Hepatic stellate cell (primary cell): Measurements from ENCODE around the gene THBS1.

ENCODE experiments used
- DNase-seq: peaks from one replicate; pipeline ENCODE4 v3.0.0; 2011; ENCODE audit warnings: low spot score

THBS1 gene

GRCh38 chr15:39580485-39581241 lies at the start of gene THBS1:
Gene THBS1, plus strand, starts transcription at chr15:39581079. Its CDS starts 779 bp downstream, at chr15:39581858.
- DNase-seq = peak; percentile 91

GRCh38 chr15:39534996-39535395 lies 45.9 kb upstream of the THBS1 start:
- no peak for DNase-seq

GRCh38 chr15:39535466-39535865 lies 45.4 kb upstream of the THBS1 start:
- no peak for DNase-seq

- no peak for DNase-seq
These were observed 41.9 kb upstream of the THBS1 start for GRCh38 chr15:39538936-39539335.

DNA sequence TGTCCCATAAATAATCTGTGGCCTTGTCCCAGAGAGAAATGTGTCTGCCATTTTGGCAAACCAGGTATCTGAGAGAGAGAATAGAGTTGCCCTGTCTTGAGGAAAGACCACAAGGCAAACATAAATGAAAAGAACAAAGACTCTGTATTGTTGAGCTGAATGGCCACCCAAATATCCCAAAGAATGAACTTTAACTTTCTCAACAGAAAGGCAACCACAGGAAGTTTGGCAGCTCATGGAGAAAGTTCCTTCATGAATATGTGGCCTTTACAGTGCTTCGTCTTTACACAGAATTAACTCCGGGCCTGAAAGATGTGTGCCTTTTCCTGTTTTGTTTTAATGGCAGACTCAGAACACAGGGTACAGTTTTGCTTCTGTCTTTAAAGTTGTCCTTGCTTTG lies 41.4 kb upstream of the THBS1 start:
- DNase-seq = no peak

GRCh38 chr15:39539973-39540558 lies 40.8 kb upstream of the THBS1 start:
- DNase-seq = no peak

DNA sequence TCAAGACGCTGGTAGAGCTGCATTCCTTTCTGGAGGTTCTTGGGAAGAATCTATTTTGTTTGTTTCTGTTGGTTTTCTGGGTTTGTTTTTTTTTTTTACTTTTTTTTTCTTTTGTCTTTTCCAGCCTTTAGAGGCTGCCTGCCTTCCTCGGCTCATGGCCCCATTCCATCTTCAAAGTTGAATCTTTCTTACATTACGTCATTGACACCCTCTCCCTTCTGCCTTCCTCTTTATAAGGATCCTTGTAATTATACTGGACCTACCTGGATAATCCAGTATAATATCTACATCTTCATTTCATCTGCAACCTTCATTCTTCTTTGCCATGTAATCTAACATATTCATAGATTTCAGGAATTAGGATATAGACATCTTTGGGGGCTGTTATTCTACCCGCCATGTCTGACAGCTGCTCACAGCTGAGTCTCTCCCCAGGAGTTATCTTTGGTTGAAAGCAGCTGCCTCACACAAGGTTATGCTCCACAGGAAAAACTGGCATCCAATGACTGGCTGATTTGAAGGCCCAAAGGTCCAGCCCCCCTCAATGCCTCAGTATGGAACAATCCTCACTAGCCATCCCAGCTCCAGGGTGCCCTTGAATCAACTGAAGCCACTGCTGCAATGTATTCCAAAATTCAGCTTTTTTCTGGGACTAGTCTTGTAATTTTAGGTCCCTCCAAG lies 38.4 kb upstream of the THBS1 start:
- no peak for DNase-seq

- no peak for DNase-seq
These were observed 37.2 kb upstream of the THBS1 start for GRCh38 chr15:39543651-39544050.

- DNase-seq = no peak
These were observed 34.0 kb upstream of the THBS1 start for GRCh38 chr15:39546842-39547241.

DNA sequence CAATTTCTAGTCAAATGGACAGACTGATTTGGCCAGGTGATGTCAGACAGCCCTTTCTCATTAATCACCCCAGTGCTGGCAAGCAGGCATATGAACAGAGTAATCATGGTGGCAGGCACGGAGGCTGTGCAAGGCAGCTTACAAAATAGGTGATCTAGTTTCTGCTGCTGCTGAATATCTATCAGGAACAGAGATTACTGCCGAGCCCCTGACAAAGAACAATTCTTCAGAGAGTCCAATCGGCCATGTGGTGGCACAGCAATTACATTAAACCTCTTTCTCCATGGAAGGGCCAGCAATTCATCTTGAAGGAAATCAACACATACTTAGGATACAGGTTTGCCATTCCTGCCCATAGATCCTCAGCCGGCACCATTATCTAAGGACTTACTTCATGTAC lies 32.3 kb upstream of the THBS1 start:
- no peak for DNase-seq

DNA sequence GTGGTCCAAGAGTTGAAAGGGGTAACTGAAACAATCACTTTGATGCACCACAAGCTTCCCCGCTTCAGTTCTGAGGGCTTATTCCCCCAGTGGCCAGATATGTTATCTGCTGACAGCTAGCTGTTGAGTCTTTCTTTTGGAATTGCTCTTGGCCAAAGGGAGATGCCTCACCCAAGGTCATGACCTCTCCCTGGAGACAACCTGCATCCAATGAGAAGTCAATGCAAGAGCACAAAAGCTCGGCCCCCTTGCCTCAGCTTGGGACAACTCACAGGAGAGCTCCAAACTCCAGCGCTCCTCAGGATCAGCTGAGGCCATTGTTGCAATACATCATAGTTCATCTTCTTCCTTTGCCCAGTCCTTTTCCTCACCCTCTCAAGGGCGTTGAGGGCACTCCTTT lies 31.0 kb upstream of the THBS1 start:
- no peak for DNase-seq

DNA sequence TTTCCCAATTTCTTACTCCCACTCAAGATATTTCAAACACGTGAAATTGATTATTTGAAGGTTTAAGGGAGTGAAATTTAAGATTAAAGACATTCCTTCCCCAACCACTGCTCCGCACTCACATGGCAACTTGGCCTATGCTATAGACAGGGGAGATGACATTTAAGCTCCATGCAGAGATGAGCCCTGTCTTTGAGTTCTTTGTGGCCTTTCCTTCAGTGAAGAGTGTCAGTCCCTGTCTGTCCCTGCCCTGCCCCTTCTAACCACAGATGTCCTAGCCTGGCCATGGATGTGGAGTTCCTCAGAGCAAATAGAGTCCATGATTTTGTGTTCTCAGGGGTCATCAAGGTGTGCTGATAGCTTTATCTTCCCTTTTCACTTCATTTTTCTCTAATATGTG lies 29.4 kb upstream of the THBS1 start:
- no peak for DNase-seq

- no peak for DNase-seq
These were observed 28.3 kb upstream of the THBS1 start for GRCh38 chr15:39552556-39552955.

DNA sequence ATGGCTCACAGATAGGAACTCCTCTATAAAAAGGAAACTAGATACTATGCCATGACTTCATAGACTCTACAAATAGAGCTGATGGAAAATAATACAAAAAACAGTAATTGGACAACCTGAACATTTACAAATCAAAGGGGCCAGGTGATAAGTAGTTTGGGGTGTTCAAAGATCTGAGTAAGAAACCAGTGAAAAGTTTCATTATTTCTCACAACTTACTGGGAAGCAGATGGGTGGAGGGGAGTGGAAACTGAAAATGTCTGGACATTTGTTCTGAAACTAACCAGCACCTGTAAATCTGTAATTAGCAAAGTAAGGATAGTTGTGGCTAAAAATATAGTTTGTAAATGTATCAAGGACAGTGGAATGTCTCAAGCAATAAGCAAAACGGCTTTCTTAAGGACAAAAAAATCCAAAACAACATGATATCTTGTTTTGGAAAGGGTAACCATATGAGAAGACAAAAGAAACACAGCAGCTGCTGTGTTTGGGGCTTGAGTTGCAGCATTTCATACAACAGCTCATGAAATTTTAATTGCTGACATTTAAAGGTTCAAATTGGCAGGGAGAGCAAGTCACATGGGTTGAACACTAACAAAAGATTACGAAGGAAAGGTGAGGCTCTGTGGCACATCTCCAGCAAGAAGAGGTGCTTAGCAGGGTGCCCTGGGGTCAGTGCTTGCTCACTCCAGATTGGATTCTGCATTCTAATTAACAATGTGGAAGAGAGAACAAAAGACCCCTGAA lies 26.8 kb upstream of the THBS1 start:
- DNase-seq = no peak

GRCh38 chr15:39554746-39555387 lies 26.0 kb upstream of the THBS1 start:
- no peak for DNase-seq

DNA sequence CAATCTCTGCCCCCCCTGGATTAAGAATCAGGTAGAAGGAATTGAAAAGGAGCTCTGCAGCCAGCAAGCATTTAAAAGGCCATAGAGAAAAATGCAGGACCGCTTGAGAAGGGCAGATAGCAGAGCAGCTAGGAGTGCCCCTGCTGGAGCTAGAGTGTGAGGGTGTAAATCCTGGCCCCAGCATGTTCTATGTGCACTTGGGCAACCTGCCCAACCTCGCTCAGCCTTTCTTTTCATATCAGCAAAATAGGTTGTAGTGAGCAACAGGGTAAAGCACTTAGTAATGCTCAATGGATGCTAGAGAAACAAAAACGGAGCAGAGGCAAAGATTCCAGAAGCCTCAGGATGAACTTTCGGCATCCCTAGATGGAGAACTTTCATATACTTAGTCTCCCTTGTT lies 25.0 kb upstream of the THBS1 start:
- no peak for DNase-seq

DNA sequence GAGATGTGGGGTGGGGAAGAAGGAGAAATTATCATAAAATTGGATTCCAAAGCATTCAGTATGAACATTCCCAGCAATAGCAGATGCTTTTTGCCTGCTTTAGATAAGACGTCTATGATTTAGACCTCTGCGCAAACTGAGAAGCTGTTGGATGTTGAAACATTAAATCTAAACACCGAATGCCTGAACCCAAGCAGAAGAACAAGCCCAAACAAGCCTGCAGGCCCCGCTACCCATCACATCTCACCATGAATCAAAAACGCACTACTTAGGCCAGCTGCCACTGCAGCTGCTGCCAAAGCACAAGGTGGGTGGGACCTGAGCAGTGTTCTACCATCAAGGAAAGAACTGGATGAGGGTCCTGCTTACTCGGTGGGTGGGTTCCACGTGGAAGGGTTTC lies 24.4 kb upstream of the THBS1 start:
- no peak for DNase-seq

DNA sequence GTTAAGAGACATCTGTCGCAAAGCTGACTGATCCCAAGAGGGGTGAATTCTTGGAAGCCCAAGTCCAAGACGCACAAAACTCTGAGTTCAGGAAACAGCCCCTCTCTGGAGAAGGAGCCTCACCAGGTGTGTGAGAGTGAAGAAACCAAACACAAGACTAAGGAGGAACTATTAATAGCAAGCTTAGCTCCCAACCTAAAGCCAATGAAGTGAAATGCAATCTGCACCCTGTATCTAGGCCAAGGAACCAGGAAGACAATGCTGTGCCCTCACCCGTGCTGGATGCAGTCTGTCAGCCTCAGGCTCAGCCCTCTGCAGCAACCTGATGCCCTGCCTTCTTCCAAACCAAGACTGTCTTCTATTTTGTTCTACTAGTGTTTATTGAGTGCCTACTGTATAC lies 22.5 kb upstream of the THBS1 start:
- no peak for DNase-seq

DNA sequence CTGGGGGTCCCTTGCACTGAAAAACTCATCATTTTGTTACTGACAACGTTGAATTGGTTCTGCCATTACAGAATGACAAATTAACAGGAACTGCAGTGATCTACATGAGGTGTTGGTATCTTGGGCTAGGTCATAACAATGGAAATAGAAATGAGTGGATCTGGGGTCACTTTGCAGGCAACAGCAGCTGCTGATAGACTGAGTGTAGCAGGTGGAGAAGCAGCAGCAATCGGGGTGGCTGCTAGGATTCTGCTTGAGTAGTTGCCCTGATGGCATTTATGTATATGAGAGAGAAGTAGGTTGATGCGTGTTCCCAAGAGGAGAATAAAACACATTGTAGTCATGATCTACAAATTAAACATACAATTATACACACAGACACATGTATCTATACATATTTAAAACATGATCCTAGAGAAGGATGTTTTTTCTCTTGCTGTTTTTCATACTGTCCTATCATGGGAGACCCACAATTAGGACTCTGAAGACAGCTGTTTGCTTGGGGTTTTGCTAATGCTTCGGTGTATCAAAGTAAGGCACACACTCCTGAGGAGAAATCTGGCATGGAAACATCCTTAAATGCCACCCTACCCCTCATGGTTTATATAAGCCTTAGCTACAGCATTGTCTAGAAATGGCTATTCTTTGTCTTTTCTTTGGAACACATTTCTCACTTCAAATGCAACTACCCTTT lies 15.8 kb upstream of the THBS1 start:
- no peak for DNase-seq

DNA sequence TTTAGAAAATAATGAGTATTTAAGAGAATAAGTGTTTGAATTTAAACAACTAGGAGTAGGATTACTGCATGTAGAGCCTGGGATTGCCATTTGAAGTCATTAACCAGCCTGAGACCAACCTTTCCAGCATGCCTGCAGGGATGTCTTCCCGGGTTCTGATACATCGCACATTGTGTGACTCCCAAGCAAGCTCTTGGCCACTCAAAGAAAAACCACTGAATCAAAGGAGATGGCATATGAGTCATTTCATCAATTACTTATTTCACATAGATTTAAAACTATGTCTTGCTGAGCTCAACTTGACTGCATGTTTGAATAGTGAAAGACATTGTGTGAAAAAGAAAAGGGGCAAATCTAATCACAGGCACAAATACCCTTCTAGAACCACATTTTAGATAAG lies 15.0 kb upstream of the THBS1 start:
- no peak for DNase-seq

DNA sequence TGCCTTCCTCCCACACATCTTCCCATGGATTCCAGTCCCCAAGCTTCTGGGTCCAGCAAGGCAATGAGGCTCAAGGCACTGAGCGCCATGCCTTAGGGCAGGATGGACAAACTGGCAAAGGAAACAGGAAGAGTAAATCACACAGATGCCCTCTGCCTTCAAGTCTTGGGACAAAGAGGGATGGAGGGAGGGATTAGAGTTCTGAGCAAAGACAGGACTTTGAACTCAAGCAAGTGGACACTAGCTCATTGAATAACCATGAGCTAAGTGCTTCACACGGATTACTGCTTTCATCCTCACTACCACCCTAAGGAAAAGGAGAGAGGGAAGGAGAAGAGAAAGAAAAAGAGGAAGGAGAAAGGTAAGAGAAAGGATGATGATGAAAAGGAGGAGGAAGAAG lies 7.6 kb upstream of the THBS1 start:
- DNase-seq = no peak

- DNase-seq = no peak
These were observed 7.0 kb upstream of the THBS1 start for GRCh38 chr15:39573844-39574243.
